HG03025 (cell line): ENCODE measurements around the gene ITGB7.
A peak's percentile ranks its signal among the peaks of the same experiment; 100 is the strongest.

ENCODE experiments used
- ATAC-seq: cut with Tn5 transposase; IDR thresholded peaks from one replicate; pipeline ENCODE4 v1.9.1; 2021; ENCODE audit warnings: mild to moderate bottlenecking, moderate library complexity; ENCODE audit not compliant: unreplicated experiment, low FRiP score

The ITGB7 gene

DNA sequence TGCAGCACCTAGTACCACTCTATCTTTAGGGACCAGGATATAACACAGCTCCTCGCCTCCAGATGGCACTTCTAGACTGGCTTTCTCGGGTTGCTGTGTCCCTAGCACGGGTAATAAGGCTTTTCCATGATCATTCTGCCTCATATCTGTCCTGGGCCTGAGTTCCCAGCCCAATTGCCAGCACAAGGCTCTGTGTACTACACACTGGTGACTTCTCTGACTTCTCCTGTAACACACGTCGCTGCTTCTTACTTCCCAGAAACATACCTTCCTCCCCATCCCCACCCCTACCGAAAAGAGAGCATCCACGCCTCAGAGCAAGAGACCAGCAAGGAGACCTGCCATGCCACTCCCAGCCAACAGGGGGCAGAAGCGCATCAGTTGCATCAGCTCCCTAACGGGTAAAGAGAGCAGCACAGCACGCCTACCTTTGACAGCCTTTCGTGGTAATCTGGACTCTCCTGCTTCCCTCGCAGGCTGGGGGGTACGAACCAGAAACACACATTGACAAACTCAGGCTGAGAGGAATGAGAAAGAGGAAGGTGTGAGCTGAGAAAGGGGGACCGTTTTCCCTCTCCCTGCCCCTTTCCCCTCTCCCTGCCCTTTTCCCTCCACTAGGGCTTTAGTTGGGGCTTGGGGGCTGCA is 47.7 kb downstream of the ITGB7 start:
- peak; percentile 49 for ATAC-seq

DNA sequence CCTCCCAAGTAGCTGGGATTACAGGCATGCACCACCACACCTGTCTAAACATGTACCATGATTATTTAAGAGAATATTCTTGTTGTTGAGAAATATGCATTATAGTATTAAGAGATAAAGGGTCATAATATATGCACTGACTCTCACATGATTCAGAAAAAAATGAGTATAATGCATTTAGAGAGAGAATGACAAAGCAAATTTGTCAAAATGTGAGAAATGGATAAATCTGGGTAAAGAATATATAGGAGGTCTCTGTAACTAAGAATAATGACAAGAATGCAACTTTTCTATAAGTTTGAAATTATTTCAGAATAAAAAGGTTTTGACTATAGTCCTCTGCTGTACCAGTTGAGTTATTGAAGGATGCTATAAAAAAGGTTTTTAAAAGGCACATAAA is 54.7 kb downstream of the ITGB7 start:
- no peak for ATAC-seq

DNA sequence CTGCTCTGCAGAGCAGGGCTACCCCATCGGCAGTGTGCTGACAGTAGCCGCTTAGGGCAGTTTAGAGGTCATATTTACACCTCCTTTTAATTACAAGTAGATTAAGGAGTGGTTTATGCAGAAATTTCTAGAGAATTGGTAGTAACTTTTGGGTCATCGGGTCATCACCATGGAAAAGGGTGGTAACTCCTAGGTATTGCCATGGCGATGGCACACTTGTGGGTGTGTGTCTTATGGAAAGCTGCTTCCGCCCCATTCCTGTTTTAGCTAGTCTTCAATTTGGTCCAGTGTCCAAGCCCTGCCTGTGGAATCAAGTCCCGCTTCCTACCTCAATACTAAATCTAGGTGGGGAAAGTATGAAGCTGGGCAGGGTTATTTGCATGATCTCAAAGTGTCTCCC is 56.0 kb downstream of the ITGB7 start:
- ATAC-seq: no peak

DNA sequence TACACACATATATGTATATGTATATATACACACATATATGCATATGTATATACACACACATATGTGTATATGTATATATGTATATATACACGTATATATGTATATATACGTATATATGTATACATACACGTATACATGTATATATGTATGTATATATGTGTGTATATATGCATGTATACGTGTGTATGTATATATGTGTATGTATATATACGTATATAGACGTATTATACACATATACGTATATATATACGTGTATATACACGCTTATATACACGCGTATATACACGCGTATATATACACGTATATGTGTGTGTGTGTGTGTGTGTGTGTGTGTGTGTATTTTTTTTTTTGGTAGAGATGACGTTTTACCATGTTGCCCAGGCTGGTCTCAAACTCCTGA is 59.4 kb downstream of the ITGB7 start:
- ATAC-seq: no peak

DNA sequence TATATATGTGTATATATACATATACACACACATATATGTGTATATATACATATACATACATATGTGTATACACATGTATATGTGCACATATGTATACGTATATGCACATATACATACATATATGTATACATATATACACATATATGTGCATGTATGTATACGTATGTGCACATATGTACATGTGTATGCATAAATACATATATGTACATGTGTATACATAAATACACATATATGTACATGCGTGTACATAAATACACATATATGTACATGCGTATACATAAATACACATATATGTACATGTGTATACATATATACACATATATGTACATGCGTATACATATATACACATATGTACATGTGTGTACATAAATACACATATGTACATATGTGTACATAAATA is 59.9 kb downstream of the ITGB7 start:
- ATAC-seq: no peak

DNA sequence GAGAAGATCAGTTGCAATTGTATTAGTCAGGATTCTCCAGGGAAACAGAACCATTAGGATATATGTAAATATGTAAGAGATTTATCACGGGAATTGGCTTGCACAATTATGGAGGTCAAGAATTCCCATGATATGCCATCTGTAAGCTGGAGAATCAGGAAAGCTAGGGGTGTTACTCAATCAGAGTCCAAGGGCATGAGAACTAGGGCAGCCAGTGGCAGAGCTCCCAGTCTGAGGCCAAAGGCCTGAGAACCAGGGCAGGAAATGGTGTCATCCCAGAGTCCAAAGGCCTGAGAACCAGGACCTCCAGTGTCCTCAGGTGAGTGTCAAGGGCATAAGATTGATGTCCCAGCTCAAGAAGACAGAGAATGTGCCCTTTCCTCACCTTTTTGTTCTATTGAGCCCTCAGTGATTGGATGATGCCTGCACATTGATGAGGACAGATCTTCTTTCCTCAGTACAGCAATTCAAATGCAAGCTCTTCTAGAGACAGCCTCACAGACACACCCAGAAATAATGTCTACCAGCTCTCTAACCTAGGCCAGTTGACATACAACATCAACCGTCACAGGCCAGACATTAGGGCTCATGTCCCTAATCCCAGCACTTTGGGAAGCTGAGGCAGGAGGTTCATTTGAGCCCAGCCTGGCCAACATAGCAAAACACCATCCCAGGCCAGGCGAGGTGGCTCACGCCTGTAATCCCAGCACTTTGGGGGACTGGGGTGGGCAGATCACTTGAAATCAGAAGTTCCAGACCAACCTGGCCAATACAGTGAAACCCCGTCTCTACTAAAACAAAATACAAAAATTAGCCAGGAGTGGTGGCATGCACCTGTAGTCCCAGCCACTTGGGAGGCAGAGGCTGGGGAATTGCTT is 61.4 kb downstream of the ITGB7 start:
- no peak for ATAC-seq

DNA sequence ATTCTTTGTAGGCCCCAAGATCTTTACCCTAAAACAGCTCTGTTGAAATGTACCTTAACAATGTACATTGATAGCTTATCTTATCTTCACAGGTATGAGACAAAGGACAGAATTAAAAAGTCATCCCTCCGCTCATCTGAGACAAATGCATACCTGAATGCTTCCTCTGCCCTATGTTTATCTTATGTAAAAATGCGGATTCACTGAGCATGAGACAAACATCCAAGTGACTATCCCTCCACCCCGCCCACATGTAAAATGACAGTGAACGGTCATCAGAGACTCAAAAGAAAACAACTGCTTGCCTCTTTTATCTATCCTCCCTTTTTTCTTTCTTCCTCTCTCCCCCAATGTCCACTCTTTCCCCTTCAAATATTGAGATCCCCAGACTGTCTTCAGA is 63.7 kb downstream of the ITGB7 start:
- ATAC-seq: no peak
